ENCODE results near the gene KRT9.

DNA sequence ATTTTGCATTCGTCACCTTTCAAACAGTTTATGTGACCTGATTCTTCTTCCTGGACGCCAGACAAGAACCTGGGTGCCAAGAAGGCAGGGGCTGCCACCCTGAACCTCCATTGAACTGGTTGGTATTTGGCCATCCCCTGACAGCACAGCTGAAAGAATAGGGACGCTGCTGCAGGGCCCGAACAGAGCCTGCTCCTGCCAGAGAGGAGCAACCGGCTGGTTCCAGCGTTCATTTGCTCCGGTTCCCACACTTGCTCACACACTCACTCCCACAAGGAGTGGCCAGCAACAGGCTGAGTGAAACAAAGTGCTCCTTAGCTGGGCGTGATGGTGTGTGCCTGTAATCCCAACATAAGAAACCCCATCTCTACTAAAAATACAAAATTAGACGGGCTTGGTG, 14.9 kb downstream of the KRT9 start:
- TF ChIP-seq, protein P1, sequence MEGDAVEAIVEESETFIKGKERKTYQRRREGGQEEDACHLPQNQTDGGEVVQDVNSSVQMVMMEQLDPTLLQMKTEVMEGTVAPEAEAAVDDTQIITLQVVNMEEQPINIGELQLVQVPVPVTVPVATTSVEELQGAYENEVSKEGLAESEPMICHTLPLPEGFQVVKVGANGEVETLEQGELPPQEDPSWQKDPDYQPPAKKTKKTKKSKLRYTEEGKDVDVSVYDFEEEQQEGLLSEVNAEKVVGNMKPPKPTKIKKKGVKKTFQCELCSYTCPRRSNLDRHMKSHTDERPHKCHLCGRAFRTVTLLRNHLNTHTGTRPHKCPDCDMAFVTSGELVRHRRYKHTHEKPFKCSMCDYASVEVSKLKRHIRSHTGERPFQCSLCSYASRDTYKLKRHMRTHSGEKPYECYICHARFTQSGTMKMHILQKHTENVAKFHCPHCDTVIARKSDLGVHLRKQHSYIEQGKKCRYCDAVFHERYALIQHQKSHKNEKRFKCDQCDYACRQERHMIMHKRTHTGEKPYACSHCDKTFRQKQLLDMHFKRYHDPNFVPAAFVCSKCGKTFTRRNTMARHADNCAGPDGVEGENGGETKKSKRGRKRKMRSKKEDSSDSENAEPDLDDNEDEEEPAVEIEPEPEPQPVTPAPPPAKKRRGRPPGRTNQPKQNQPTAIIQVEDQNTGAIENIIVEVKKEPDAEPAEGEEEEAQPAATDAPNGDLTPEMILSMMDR (IDR thresholded peaks at IDR 0.05), result no peak
- no peak for TF ChIP-seq POLR2A (IDR thresholded peaks at IDR 0.05)

Measured in right lobe of liver (tissue), 4 donors.